ENCODE measurements around the gene IL21R.
"Not testable (repeated sequence)": the region's sequence is repeated elsewhere in the genome, so short reads cannot be mapped to it uniquely, and the experiment has no call there.

The IL21R gene

DNA sequence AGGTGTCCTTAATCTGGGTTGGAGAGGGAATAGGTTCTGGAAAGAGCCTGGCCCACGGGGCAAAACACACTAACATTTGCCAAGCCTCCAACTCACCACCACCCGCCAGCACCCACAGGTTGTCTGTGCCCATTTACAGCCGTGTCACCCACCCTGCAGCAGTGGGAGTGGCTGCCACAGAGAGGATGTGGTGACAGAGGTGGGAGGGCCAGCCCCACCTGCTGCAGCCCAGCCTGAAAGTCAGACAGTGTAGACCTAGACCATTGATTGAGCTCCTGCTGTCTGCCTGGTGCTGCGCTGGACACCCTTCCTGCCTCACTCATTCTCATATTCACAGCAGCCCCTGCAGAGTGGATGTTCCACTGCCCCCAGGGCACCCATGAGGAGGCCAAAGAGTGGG lies 44.7 kb downstream of the IL21R start:
- no peak for FAIRE-seq

- FAIRE-seq = no peak
Measured at GRCh38 chr16:27447301-27447700, 45.3 kb downstream of the IL21R start.

- no peak for FAIRE-seq
Measured at GRCh38 chr16:27448532-27449433, 46.8 kb downstream of the IL21R start.

- FAIRE-seq = no peak
Measured at GRCh38 chr16:27449434-27450195, 47.6 kb downstream of the IL21R start.

GRCh38 chr16:27450196-27450549 lies 48.2 kb downstream of the IL21R start:
- FAIRE-seq = no peak

GRCh38 chr16:27452569-27453493 lies 50.9 kb downstream of the IL21R start:
- no peak for FAIRE-seq

GRCh38 chr16:27453494-27453825 lies 51.5 kb downstream of the IL21R start:
- no peak for FAIRE-seq

DNA sequence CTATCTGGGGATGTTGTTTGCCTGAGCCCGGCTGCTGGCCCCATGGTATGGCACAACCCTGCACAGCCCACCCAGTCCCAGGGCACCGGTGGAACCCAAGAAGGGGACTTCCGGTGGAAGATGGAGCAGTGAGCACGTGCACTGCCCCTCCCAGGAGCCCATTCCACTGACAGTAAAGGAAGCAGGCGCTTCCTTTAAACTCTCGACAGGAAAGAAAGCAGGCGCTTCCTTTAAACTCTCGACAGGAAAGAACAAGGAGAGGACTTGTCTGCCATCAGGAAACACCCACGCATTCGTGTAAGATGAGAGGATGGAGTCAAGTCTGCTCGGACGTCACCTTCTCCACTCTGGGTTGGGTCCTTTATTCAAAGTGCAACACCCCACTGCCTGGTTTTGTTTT lies 53.7 kb downstream of the IL21R start:
- no peak for FAIRE-seq

DNA sequence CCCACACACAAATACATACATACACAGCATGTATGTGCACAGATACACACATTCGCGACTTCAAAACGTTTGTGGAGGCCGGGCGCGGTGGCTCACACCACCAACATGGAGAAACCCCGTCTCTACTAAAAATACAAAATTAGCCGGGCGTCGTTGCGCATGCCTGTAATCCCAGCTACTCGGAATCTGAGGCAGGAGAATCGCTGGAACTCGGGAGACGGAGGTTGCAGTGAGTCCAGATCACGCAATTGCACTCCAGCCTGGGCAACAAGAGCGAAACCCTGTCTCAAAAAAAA lies 55.6 kb downstream of the IL21R start:
- not testable (repeated sequence) for FAIRE-seq

- FAIRE-seq = no peak
Measured at GRCh38 chr16:27458258-27458657, 56.3 kb downstream of the IL21R start.

GRCh38 chr16:27458987-27459688 lies 57.2 kb downstream of the IL21R start:
- FAIRE-seq = no peak

DNA sequence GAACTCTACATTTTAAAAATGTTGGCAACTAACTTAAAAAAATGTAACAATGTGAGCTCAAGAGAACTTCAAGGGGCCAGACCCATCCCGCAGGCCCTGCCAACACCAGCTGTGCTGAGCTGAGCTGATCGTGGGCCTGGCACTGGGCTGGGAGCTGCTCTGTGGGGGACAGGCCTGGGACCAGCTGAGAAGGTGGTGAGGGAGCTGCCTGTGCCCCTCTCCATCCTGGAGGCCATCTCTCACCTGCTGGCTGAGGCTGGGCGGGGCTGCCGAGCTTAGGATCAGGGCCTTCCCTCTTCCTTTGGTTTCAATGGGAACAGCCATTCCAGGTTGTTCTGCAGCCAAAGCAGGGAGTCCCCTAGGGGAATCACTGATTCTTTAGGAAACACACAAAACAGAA lies 58.2 kb downstream of the IL21R start:
- no peak for FAIRE-seq

- no peak for FAIRE-seq
Measured at GRCh38 chr16:27460663-27461482, 58.9 kb downstream of the IL21R start.

DNA sequence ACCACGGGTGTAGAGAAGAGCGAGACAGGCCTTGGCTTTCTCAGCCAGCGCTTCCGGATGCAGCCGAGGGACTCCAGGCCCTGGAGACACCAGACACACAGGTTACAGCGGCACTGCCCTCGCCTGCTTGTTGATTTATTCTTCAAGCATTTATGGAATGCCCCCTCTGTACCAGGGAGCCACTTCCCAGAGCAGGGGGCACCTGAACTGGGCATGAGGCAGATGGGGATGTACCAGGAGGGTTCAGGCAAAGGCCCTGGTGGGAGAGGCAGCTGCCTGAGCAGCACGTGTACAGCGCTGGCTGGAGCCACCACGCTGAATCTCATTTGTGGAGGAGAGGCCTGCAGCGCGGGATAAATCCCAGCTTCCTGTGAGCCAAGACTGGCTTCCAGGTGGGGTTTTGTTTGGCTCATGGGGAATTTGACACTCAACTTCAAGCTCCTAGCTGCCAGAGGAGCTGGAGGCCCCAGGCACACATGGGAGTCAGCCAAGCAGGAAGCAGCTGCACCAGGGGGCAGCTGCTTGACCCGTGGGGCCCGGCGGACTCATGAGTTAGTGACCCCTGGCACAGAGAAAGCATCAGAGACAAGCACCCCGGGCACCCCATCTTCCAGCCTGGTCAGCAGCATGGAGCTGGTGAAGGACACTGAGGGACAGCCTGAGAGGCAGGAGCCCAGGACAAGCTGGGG lies 59.7 kb downstream of the IL21R start:
- FAIRE-seq = no peak

DNA sequence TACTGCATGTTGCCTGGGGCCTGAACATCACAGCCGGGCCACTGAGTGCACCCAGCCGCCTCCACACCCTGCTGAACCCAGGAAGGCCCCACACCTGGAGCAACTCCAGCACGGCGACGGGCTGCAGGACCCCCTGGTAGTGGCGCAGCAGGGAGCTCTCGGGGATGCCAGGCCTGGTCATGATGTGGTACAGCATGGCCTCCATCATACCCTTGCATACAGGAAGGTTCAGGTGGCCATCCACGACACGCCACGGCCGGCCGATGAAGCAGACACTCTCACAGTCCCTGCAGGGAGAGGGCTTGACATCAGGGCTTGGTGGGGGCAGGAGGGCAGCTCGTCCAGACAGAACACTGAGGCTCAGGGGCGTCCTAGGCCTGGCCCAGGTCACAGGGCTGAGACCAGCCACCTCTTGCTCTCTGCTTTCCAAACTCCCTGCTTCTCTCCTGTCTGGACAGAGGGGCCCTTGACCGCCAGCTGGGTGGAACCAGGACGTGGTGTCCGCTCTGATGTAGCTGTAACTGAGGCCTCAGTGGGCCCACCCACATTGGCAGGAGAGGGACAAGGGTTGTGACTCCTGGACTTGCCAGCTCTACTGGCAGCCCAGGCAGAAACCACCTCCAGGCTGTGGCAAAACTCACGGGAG lies 60.3 kb downstream of the IL21R start:
- no peak for FAIRE-seq

DNA sequence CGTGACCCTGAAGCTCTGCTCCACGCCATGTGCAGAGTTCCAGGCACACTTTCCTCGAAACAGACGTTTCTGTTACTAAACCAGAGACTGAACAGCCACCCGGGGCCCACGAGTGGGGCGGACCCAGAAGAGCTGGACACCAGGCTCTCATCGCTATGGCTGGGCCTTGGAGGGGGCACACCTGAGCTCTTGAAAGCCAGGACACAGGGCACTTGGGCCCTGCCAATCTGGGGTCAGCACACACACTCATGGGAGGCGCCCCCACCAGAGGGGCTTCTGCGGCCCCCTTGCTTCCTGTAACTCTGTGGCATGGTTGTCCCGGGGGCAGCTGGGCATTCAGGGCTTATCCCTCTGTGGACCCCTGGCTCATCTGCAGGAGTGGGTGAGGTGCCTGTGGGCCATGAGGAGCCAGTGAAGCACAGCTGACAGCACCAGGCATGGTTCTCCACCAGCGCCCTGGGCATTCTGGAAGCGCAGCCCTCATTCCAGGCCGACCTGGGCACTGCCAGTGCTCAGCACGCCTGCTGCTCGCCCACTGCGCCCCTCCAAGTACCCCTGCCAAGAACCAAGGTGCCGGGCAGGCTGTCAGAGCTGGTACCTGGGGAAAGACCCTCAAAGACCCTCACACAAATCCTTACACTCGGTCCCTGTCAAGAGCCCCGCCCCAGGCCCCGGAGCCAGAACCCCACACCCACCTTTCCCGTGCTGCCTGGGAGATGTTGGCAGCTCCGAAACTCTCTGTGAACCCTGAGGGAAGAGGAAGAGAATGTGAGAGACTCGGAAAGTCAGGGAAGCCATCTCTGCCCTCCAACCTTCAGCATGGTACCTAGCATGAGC lies 61.1 kb downstream of the IL21R start:
- no peak for FAIRE-seq

GRCh38 chr16:27463741-27464591 lies 62.0 kb downstream of the IL21R start:
- no peak for FAIRE-seq

GRCh38 chr16:27464626-27465482 lies 62.9 kb downstream of the IL21R start:
- no peak for FAIRE-seq
